Endothelial cell of umbilical vein (primary cell): ENCODE measurements around the gene GREB1. TPM values are rescaled to one million over a fixed set of nuclear protein-coding genes. Genes with fewer than 3 reads are reported as not detected.

Experiments used
- BruUV-seq: library from RNA; stranded (reverse); fragments of 400-500 nt; replicated peaks from 2 replicates; lab custom pipeline; 2021; lab: Mats Ljungman, UMichigan
- CTCF ChIA-PET: fragments of 300-600, 350-600 bp; sonication (Branson Sonifier 250); formaldehyde crosslinking; loops from one replicate; lab custom pipeline; 2021; ENCODE audit warnings: antibody characterized with exemption, inconsistent platforms; lab: Charles Lee
- POLR2A ChIA-PET: fragments of 300-600, 350-600 bp; sonication (Branson Sonifier 250); formaldehyde crosslinking; loops from one replicate; lab custom pipeline; 2021; ENCODE audit warnings: antibody characterized with exemption, inconsistent platforms; lab: Charles Lee
- DNase-seq: peaks from one replicate; pipeline ENCODE4 v3.0.0-alpha.2; 2011; ENCODE audit warnings: low read depth, low spot score
- FAIRE-seq: peaks from 2 replicates; lab custom pipeline; 2011; peaks lifted over from hg19 to GRCh38; lab: Jason Lieb, UNC
- H2AFZ ChIP-seq: 2 replicates; pipeline ENCODE4 v1.6.0; 2012; ENCODE audit warnings: low read depth, low read length, control low read depth, inconsistent platforms
- H3K27ac ChIP-seq: 2 replicates; pipeline ENCODE4 v1.5.1; 2011; ENCODE audit warnings: low read depth, mild to moderate bottlenecking, control low read depth, low read length, moderate library complexity; ENCODE audit not compliant: insufficient read depth
- H3K27me3 ChIP-seq, 2 experiments: 2 replicates each; pipeline versions ENCODE4 v1.6.0 to v1.6.1; 2011; ENCODE audit warnings: low read length in 2 of 2, mixed read lengths in 1 of 2; ENCODE audit not compliant: control insufficient read depth in 2 of 2, insufficient read depth in 2 of 2
- H3K36me3 ChIP-seq, 2 experiments: 2 replicates in 1 of 2; 3 replicates in 1 of 2; pipeline ENCODE4 v1.5.1; 2011; ENCODE audit warnings: low read length in 2 of 2, mild to moderate bottlenecking in 1 of 2, moderate library complexity in 1 of 2; ENCODE audit not compliant: control insufficient read depth in 2 of 2, insufficient read depth in 2 of 2; ENCODE audit errors: extremely low read depth in 1 of 2
- H3K4me1 ChIP-seq: 3 replicates; pipeline ENCODE4 v1.5.1; 2011; ENCODE audit warnings: mild to moderate bottlenecking, low read length; ENCODE audit not compliant: control insufficient read depth, insufficient read depth; ENCODE audit errors: extremely low read depth
- H3K4me2 ChIP-seq: 2 replicates; pipeline ENCODE4 v1.6.1; 2011; ENCODE audit warnings: low read length, control low read depth, mixed read lengths; ENCODE audit not compliant: insufficient read depth
- H3K4me3 ChIP-seq, 3 experiments: fragments of 200-600 bp in 1 of 3; sonication (generic), shearing (Covaris generic) in 1 of 3; replicated peaks in 1 of 3; 2 replicates each; pipeline ENCODE4 v1.5.1; 2011 to 2016; ENCODE audit warnings: control low read depth in 3 of 3, low read length in 3 of 3, mild to moderate bottlenecking in 2 of 3, inconsistent platforms in 1 of 3, low read depth in 1 of 3, moderate library complexity in 1 of 3; ENCODE audit not compliant: insufficient read depth in 1 of 3
- H3K79me2 ChIP-seq: 2 replicates; pipeline ENCODE4 v1.6.0; 2012; ENCODE audit warnings: low read length, inconsistent platforms; ENCODE audit not compliant: control insufficient read depth, insufficient read depth
- H3K9ac ChIP-seq: replicated peaks from 2 replicates; pipeline ENCODE3; 2011; ENCODE audit warnings: low read length, control low read depth; ENCODE audit not compliant: insufficient read depth; ENCODE audit errors: extremely low read depth
- H3K9me1 ChIP-seq: replicated peaks from 3 replicates; pipeline ENCODE4 v1.6.0; 2011; ENCODE audit warnings: mild to moderate bottlenecking, low read length; ENCODE audit not compliant: control insufficient read depth, insufficient read depth; ENCODE audit errors: extremely low read depth
- H3K9me3 ChIP-seq: replicated peaks from 2 replicates; pipeline ENCODE4 v1.5.1; 2012; ENCODE audit warnings: low read length, inconsistent platforms; ENCODE audit not compliant: control insufficient read depth, insufficient read depth
- H4K20me1 ChIP-seq: replicated peaks from 2 replicates; pipeline ENCODE3; 2011; ENCODE audit warnings: mild to moderate bottlenecking, low read length; ENCODE audit not compliant: control insufficient read depth, insufficient read depth; ENCODE audit errors: extremely low read depth
- EZH2 ChIP-seq: IDR thresholded peaks from 2 replicates; pipeline ENCODE4 v1.6.1; 2012; ENCODE audit warnings: borderline replicate concordance, low read depth, mild to moderate bottlenecking, moderate library complexity, low read length, inconsistent platforms; ENCODE audit not compliant: severe bottlenecking
- FOS ChIP-seq: IDR thresholded peaks from 2 replicates; pipeline ENCODE4 v1.6.1; 2011; ENCODE audit warnings: mild to moderate bottlenecking, low read length, moderate library complexity, borderline replicate concordance; ENCODE audit not compliant: insufficient read depth
- GATA2 ChIP-seq: IDR thresholded peaks from 2 replicates; pipeline ENCODE4 v1.7.0; 2011; ENCODE audit warnings: low read depth, mild to moderate bottlenecking, moderate library complexity, mixed read lengths, low read length; ENCODE audit not compliant: insufficient read length, insufficient read depth
- JUN ChIP-seq: IDR thresholded peaks from 2 replicates; pipeline ENCODE4 v1.6.1; 2011; ENCODE audit warnings: borderline replicate concordance, low read depth; ENCODE audit not compliant: insufficient read length, insufficient read depth
- MYC ChIP-seq: IDR thresholded peaks from one replicate; pipeline ENCODE4 v1.6.1; 2011; ENCODE audit warnings: mild to moderate bottlenecking, low read depth, low read length
- POLR2A ChIP-seq: IDR thresholded peaks from 2 replicates; pipeline ENCODE4 v1.6.1; 2012; ENCODE audit warnings: low read depth, mild to moderate bottlenecking, control low read depth, low read length
- POLR2AphosphoS5 ChIP-seq: IDR thresholded peaks from 2 replicates; pipeline ENCODE4 v1.6.1; 2012; ENCODE audit warnings: low read depth, mild to moderate bottlenecking, control low read depth, low read length, moderate library complexity; ENCODE audit not compliant: insufficient read depth
- dilution Hi-C: fragments of 300-500 bp; cut with MboI; formaldehyde crosslinking; loops from one replicate; pipeline ENCODE4 v1.15.0; 2019; ENCODE audit warnings: low sequenced_read_pairs; ENCODE audit not compliant: extremely low pct_ligation_motif_present
- intact Hi-C: fragments of 100-400 bp; cut with micrococcal nuclease; formaldehyde crosslinking; loops from one replicate; pipeline ENCODE4 v1.10.0; 2022
- polyA plus RNA-seq, 4 experiments: library from polyadenylated mRNA; depleted of rRNA in 3 of 4; stranded (reverse) in 3 of 4; unstranded in 1 of 4; fragments of >200 nt; gene quantifications; 2 replicates each; pipeline versions ENCODE4 v1.2.1 to v1.2.3, GENCODE V29; 2011 to 2012; ENCODE audit warnings: missing spikeins in 1 of 4
- total RNA-seq: library from RNA; stranded (reverse); gene quantifications from 2 replicates; pipeline ENCODE4 v1.2.3, GENCODE V29; 2021
- TF ChIP-seq, protein P1 (sequence below), 2 donors: IDR thresholded peaks; 1 replicate in 1 of 2; 2 replicates in 1 of 2; pipeline ENCODE4 v1.5.1; 2011; ENCODE audit warnings: low read length in 2 of 2, mild to moderate bottlenecking in 2 of 2, moderate library complexity in 2 of 2, control low read depth in 1 of 2, inconsistent platforms in 1 of 2, low read depth in 1 of 2; ENCODE audit not compliant: insufficient read depth in 1 of 2; ENCODE audit errors: extremely low read depth in 1 of 2
- TF ChIP-seq, protein P2 (sequence below): IDR thresholded peaks from 2 replicates; pipeline ENCODE4 v1.6.1; 2011; ENCODE audit not compliant: insufficient read depth, insufficient read length

GREB1 gene
- total and polyA plus RNA-seq, 2 donors (not counting 3 experiments of a cell fraction or from before 2014, with no cell fraction given), result 0.17 to 0.58 TPM

DNA sequence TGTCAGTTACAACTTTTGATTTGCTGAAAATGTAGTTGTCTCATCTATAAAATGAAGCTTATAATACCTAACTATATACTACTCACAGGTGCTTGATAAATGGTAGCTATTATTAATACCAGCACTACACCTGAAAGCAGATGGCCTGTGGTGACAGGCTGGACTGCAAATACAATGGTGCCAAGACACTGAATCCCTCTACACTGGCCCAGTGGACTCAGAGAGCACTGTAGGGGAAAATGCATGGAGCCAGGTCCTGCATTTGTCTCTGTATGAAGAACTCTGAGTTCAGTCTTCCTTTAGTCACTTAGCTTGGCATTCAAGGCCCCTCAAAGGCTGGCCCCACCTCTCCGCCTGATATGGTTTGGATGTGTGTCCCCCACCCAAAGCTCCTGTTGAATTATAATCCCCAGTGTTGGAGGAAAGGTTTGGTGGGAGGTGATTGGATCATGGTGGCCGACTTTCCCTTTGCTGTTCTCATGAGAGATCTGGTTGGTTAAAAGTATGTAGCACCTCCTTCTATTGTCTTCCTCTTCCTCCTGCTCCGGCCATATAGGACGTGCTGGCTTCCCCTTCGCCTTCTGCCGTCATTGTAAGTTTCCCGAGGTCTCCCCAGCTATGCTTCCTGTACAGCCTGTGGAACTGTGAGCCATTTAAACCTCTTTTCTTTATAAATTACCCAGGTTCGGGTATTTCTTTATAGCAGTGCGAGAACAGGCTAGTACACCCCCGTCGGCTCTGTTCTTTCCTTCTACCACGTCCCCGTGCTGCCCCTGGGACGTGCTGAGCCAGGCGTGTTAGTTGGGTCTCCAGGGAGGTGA is 147.3 kb downstream of the GREB1 start:
- Histone ChIP-seq H3K4me3 (no peak overlapping the region), H3K4me1 (peaks cover 4% of the 10 kb centered on the region), H3K9me1 (no peaks in the 10 kb centered on the region), H3K36me3 (no peaks in the 10 kb centered on the region), H3K27me3 (peaks cover 4 to 16% of the 10 kb centered on the region in 2 experiments), H2AFZ (no peak overlapping the region), H3K9me3 (no peaks in the 10 kb centered on the region), H4K20me1 (no peaks in the 10 kb centered on the region), H3K27ac (no peak overlapping the region), H3K79me2 (no peaks in the 10 kb centered on the region), H3K4me2 (no peak overlapping the region), H3K9ac (no peak overlapping the region)
- intact Hi-C loops (loop anchor here (5.0 kb wide), 1 partner anchor 79 kb away; no protein-coding TSS in a partner anchor), dilution Hi-C loops (no loop called here)
- no peak for DNase-seq
- no TSS peak for BruUV-seq
- POLR2A ChIA-PET, result no interaction called here
- FAIRE-seq, result no peak
- CTCF ChIA-PET, result interaction anchor here (1.1 to 1.7 kb wide), 7 partner anchors 12 to 203 kb away, joined by 3 to 10 read pairs (median 5); no protein-coding TSS in a partner anchor
- TF ChIP-seq, protein P1, sequence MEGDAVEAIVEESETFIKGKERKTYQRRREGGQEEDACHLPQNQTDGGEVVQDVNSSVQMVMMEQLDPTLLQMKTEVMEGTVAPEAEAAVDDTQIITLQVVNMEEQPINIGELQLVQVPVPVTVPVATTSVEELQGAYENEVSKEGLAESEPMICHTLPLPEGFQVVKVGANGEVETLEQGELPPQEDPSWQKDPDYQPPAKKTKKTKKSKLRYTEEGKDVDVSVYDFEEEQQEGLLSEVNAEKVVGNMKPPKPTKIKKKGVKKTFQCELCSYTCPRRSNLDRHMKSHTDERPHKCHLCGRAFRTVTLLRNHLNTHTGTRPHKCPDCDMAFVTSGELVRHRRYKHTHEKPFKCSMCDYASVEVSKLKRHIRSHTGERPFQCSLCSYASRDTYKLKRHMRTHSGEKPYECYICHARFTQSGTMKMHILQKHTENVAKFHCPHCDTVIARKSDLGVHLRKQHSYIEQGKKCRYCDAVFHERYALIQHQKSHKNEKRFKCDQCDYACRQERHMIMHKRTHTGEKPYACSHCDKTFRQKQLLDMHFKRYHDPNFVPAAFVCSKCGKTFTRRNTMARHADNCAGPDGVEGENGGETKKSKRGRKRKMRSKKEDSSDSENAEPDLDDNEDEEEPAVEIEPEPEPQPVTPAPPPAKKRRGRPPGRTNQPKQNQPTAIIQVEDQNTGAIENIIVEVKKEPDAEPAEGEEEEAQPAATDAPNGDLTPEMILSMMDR (IDR thresholded peaks at IDR 0.05; ENCODE audit: extremely low read depth in 1 of 2, insufficient read depth in 1 of 2, low read depth in 1 of 2, low read length in 2 of 2), result no peak
- TF ChIP-seq EZH2, result no peak
- no peak for TF ChIP-seq POLR2A
- no peak for TF ChIP-seq POLR2AphosphoS5
- no peak for TF ChIP-seq FOS
- TF ChIP-seq, protein P2, sequence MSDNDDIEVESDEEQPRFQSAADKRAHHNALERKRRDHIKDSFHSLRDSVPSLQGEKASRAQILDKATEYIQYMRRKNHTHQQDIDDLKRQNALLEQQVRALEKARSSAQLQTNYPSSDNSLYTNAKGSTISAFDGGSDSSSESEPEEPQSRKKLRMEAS, result no peak
- no peak for TF ChIP-seq GATA2
- TF ChIP-seq MYC, result no peak
- no peak for TF ChIP-seq JUN
